GM23338 (cell line): Measurements from ENCODE around the gene OR52R1. TPM values are rescaled to one million over a fixed set of nuclear protein-coding genes. Genes with fewer than 3 reads are reported as not detected.

Experiments used
- ATAC-seq: fragments of 200-7000 bp; cut with Tn5 transposase; 3 replicates; pipeline ENCODE4 v1.9.1; 2020
- DNase-seq: peaks from one replicate; pipeline ENCODE4 v3.0.0-alpha.2; 2015; ENCODE audit warnings: low spot score
- H2AFZ ChIP-seq: fragments of 200-600 bp; sonication (generic); 2 replicates; pipeline ENCODE4 v1.8.0; 2016; ENCODE audit warnings: antibody characterized with exemption, mild to moderate bottlenecking, moderate library complexity
- H3F3A ChIP-seq: fragments of 200-600 bp; sonication (generic); replicated peaks from 2 replicates; pipeline ENCODE4 v1.8.0; 2017; ENCODE audit warnings: antibody characterized with exemption, mixed run types, low read depth
- H3K27ac ChIP-seq: fragments of 200-600 bp; sonication (generic); 2 replicates; pipeline ENCODE4 v1.6.1; 2016; ENCODE audit warnings: low read depth
- H3K27me3 ChIP-seq: fragments of 200-600 bp; sonication (generic); 2 replicates; pipeline ENCODE4 v1.8.0; 2016; ENCODE audit warnings: mild to moderate bottlenecking, mixed run types, moderate library complexity; ENCODE audit not compliant: insufficient read depth
- H3K36me3 ChIP-seq: fragments of 200-600 bp; sonication (generic); 2 replicates; pipeline ENCODE4 v1.8.0; 2016; ENCODE audit warnings: mild to moderate bottlenecking; ENCODE audit not compliant: insufficient read depth
- H3K4me1 ChIP-seq: fragments of 200-600 bp; sonication (generic); 2 replicates; pipeline ENCODE4 v1.8.0; 2016; ENCODE audit warnings: mild to moderate bottlenecking, moderate library complexity; ENCODE audit not compliant: insufficient read depth
- H3K4me2 ChIP-seq: fragments of 200-600 bp; sonication (generic); 2 replicates; pipeline ENCODE4 v1.7.1; 2017; ENCODE audit warnings: mixed run types
- H3K4me3 ChIP-seq: fragments of 200-600 bp; sonication (generic); 2 replicates; pipeline ENCODE4 v1.6.1; 2016; ENCODE audit warnings: mixed run types
- H3K79me2 ChIP-seq: fragments of 200-600 bp; sonication (generic); replicated peaks from 2 replicates; pipeline ENCODE4 v1.8.0; 2017; ENCODE audit warnings: mild to moderate bottlenecking; ENCODE audit not compliant: insufficient read depth
- H3K9me2 ChIP-seq: fragments of 200-600 bp; sonication (generic); 2 replicates; pipeline ENCODE4 v1.8.0; 2017; ENCODE audit not compliant: insufficient read depth
- H4K20me1 ChIP-seq: fragments of 200-600 bp; sonication (generic); replicated peaks from 2 replicates; pipeline ENCODE4 v1.8.0; 2017; ENCODE audit warnings: mild to moderate bottlenecking; ENCODE audit not compliant: insufficient read depth
- H3K27ac Mint-ChIP-seq: 2 replicates; pipeline ENCODE4 v1.8.0; 2020; ENCODE audit warnings: inconsistent platforms, mild to moderate bottlenecking, moderate library complexity, mixed read lengths
- H3K27me3 Mint-ChIP-seq: 3 replicates; pipeline ENCODE4 v1.8.0; 2022; ENCODE audit warnings: low read depth, mild to moderate bottlenecking, moderate library complexity, mixed read lengths, inconsistent platforms; ENCODE audit not compliant: insufficient read depth, poor library complexity
- H3K36me3 Mint-ChIP-seq: 3 replicates; pipeline ENCODE4 v1.8.0; 2021; ENCODE audit warnings: low read depth, mild to moderate bottlenecking, inconsistent platforms, moderate library complexity, mixed read lengths
- H3K4me1 Mint-ChIP-seq: 3 replicates; pipeline ENCODE4 v1.8.0; 2020; ENCODE audit warnings: mild to moderate bottlenecking, inconsistent platforms, mixed read lengths
- H3K4me3 Mint-ChIP-seq: 3 replicates; pipeline ENCODE4 v1.8.0; 2021; ENCODE audit warnings: moderate library complexity, mild to moderate bottlenecking, inconsistent platforms, mixed read lengths
- H3K9me3 Mint-ChIP-seq: 3 replicates; pipeline ENCODE4 v1.8.0; 2020; ENCODE audit warnings: moderate library complexity, mild to moderate bottlenecking, inconsistent platforms, mixed read lengths
- CREB1 ChIP-seq: fragments of 250-450 bp; sonication (Bioruptor Pico); IDR thresholded peaks from 2 replicates; pipeline ENCODE4 v1.5.0; 2020; ENCODE audit warnings: low read depth, mild to moderate bottlenecking, moderate library complexity
- ETS1 ChIP-seq: IDR thresholded peaks from 2 replicates; pipeline ENCODE4 v1.6.1; 2016; ENCODE audit warnings: antibody characterized with exemption
- EZH2 ChIP-seq: fragments of 200-600 bp; sonication (generic); IDR thresholded peaks from one replicate; pipeline ENCODE4 v1.8.0; 2017; ENCODE audit warnings: antibody characterized with exemption, mild to moderate bottlenecking, low read depth; ENCODE audit not compliant: unreplicated experiment
- EZH2phosphoT487 ChIP-seq: fragments of 200-600 bp; sonication (generic); IDR thresholded peaks from one replicate; pipeline ENCODE4 v1.8.1; 2018; ENCODE audit warnings: antibody characterized with exemption; ENCODE audit not compliant: unreplicated experiment
- JUNB ChIP-seq: IDR thresholded peaks from one replicate; pipeline ENCODE4 v1.6.1; 2016; ENCODE audit warnings: antibody characterized with exemption; ENCODE audit not compliant: unreplicated experiment
- POLR2AphosphoS5 ChIP-seq: IDR thresholded peaks from 2 replicates; pipeline ENCODE4 v1.6.1; 2016; ENCODE audit warnings: antibody characterized with exemption, low read depth
- STAT1 ChIP-seq: IDR thresholded peaks from one replicate; pipeline ENCODE4 v1.6.1; 2016; ENCODE audit warnings: antibody characterized with exemption; ENCODE audit not compliant: unreplicated experiment
- ZNF114 ChIP-seq: fragments of 250-450 bp; sonication (Bioruptor Pico); IDR thresholded peaks from 2 replicates; pipeline ENCODE4 v1.5.0; 2020; ENCODE audit warnings: mild to moderate bottlenecking, moderate library complexity
- ZNF331 ChIP-seq: fragments of 250-450 bp; sonication (Bioruptor Pico); IDR thresholded peaks from 2 replicates; pipeline ENCODE4 v1.5.0; 2020; ENCODE audit warnings: low read depth, mild to moderate bottlenecking, moderate library complexity
- polyA plus RNA-seq: library from polyadenylated mRNA; unstranded; fragments of >200 nt; fragmentation: Nextera tagmentation; extraction: Ambion mirVana; gene quantifications from 2 replicates; pipeline ENCODE4 v1.2.1, GENCODE V29; 2016
- total RNA-seq: library from RNA; depleted of rRNA; stranded (reverse); fragments of >200 nt; shearing (Covaris generic); gene quantifications from 2 replicates; pipeline ENCODE4 v1.2.3, GENCODE V29; 2014
- TF ChIP-seq, protein P1 (sequence below), 2 experiments: fragments of 200-600 bp in 1 of 2; sonication (generic) in 1 of 2; conservative IDR thresholded peaks; 2 replicates each; pipeline versions ENCODE4 v1.5.1 to v1.6.1; 2016 to 2017; ENCODE audit warnings: antibody characterized with exemption in 2 of 2, low read depth in 2 of 2, mild to moderate bottlenecking in 2 of 2, moderate library complexity in 1 of 2
- TF ChIP-seq, protein P2 (sequence below): IDR thresholded peaks from one replicate; pipeline ENCODE4 v1.6.1; 2018; ENCODE audit warnings: antibody characterized with exemption; ENCODE audit not compliant: unreplicated experiment
- TF ChIP-seq, protein P3 (sequence below): fragments of 250-450 bp; sonication (Bioruptor Pico); IDR thresholded peaks from 2 replicates; pipeline ENCODE4 v1.5.0; 2020; ENCODE audit warnings: mild to moderate bottlenecking, moderate library complexity

The OR52R1 gene
- total and polyA plus RNA-seq, 2 experiments from 2014 or later: not detected

GRCh38 chr11:4839851-4840549 lies 35.8 kb upstream of the OR52R1 start:
- Histone ChIP-seq H3K4me2 (no peak overlapping the region), H3K4me3 (no peak overlapping the region), H4K20me1 (no peaks in the 10 kb centered on the region), H3K79me2 (no peaks in the 10 kb centered on the region), H3F3A (no peaks in the 10 kb centered on the region), H3K4me1 (no peaks in the 10 kb centered on the region), H3K36me3 (no peaks in the 10 kb centered on the region; the same call in 1 of the 2 replicates), H3K9me2 (0 out of 2 replicates have a peak, but pooled peaks cover 3% of the 10 kb centered on the region), H2AFZ (no peak overlapping the region), H3K27ac (no peak overlapping the region), H3K27me3 (no peaks in the 10 kb centered on the region)
- H3K4me1 Mint-ChIP-seq: no peaks in the 10 kb centered on the region
- TF ChIP-seq ETS1: no peak
- TF ChIP-seq CREB1 (CRISPR knock-in tag): no peak
- TF ChIP-seq, protein P1, sequence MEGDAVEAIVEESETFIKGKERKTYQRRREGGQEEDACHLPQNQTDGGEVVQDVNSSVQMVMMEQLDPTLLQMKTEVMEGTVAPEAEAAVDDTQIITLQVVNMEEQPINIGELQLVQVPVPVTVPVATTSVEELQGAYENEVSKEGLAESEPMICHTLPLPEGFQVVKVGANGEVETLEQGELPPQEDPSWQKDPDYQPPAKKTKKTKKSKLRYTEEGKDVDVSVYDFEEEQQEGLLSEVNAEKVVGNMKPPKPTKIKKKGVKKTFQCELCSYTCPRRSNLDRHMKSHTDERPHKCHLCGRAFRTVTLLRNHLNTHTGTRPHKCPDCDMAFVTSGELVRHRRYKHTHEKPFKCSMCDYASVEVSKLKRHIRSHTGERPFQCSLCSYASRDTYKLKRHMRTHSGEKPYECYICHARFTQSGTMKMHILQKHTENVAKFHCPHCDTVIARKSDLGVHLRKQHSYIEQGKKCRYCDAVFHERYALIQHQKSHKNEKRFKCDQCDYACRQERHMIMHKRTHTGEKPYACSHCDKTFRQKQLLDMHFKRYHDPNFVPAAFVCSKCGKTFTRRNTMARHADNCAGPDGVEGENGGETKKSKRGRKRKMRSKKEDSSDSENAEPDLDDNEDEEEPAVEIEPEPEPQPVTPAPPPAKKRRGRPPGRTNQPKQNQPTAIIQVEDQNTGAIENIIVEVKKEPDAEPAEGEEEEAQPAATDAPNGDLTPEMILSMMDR (conservative IDR thresholded peaks at IDR 0.05; ENCODE audit: low read depth in 2 of 2): no peak
- no peak for TF ChIP-seq JUNB
- TF ChIP-seq ZNF114 (CRISPR knock-in tag): no peak
- no peak for TF ChIP-seq EZH2phosphoT487
- TF ChIP-seq, protein P2, sequence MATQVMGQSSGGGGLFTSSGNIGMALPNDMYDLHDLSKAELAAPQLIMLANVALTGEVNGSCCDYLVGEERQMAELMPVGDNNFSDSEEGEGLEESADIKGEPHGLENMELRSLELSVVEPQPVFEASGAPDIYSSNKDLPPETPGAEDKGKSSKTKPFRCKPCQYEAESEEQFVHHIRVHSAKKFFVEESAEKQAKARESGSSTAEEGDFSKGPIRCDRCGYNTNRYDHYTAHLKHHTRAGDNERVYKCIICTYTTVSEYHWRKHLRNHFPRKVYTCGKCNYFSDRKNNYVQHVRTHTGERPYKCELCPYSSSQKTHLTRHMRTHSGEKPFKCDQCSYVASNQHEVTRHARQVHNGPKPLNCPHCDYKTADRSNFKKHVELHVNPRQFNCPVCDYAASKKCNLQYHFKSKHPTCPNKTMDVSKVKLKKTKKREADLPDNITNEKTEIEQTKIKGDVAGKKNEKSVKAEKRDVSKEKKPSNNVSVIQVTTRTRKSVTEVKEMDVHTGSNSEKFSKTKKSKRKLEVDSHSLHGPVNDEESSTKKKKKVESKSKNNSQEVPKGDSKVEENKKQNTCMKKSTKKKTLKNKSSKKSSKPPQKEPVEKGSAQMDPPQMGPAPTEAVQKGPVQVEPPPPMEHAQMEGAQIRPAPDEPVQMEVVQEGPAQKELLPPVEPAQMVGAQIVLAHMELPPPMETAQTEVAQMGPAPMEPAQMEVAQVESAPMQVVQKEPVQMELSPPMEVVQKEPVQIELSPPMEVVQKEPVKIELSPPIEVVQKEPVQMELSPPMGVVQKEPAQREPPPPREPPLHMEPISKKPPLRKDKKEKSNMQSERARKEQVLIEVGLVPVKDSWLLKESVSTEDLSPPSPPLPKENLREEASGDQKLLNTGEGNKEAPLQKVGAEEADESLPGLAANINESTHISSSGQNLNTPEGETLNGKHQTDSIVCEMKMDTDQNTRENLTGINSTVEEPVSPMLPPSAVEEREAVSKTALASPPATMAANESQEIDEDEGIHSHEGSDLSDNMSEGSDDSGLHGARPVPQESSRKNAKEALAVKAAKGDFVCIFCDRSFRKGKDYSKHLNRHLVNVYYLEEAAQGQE: no peak
- TF ChIP-seq POLR2AphosphoS5: no peak
- no peak for TF ChIP-seq ZNF331 (CRISPR knock-in tag)
- TF ChIP-seq, protein P3, sequence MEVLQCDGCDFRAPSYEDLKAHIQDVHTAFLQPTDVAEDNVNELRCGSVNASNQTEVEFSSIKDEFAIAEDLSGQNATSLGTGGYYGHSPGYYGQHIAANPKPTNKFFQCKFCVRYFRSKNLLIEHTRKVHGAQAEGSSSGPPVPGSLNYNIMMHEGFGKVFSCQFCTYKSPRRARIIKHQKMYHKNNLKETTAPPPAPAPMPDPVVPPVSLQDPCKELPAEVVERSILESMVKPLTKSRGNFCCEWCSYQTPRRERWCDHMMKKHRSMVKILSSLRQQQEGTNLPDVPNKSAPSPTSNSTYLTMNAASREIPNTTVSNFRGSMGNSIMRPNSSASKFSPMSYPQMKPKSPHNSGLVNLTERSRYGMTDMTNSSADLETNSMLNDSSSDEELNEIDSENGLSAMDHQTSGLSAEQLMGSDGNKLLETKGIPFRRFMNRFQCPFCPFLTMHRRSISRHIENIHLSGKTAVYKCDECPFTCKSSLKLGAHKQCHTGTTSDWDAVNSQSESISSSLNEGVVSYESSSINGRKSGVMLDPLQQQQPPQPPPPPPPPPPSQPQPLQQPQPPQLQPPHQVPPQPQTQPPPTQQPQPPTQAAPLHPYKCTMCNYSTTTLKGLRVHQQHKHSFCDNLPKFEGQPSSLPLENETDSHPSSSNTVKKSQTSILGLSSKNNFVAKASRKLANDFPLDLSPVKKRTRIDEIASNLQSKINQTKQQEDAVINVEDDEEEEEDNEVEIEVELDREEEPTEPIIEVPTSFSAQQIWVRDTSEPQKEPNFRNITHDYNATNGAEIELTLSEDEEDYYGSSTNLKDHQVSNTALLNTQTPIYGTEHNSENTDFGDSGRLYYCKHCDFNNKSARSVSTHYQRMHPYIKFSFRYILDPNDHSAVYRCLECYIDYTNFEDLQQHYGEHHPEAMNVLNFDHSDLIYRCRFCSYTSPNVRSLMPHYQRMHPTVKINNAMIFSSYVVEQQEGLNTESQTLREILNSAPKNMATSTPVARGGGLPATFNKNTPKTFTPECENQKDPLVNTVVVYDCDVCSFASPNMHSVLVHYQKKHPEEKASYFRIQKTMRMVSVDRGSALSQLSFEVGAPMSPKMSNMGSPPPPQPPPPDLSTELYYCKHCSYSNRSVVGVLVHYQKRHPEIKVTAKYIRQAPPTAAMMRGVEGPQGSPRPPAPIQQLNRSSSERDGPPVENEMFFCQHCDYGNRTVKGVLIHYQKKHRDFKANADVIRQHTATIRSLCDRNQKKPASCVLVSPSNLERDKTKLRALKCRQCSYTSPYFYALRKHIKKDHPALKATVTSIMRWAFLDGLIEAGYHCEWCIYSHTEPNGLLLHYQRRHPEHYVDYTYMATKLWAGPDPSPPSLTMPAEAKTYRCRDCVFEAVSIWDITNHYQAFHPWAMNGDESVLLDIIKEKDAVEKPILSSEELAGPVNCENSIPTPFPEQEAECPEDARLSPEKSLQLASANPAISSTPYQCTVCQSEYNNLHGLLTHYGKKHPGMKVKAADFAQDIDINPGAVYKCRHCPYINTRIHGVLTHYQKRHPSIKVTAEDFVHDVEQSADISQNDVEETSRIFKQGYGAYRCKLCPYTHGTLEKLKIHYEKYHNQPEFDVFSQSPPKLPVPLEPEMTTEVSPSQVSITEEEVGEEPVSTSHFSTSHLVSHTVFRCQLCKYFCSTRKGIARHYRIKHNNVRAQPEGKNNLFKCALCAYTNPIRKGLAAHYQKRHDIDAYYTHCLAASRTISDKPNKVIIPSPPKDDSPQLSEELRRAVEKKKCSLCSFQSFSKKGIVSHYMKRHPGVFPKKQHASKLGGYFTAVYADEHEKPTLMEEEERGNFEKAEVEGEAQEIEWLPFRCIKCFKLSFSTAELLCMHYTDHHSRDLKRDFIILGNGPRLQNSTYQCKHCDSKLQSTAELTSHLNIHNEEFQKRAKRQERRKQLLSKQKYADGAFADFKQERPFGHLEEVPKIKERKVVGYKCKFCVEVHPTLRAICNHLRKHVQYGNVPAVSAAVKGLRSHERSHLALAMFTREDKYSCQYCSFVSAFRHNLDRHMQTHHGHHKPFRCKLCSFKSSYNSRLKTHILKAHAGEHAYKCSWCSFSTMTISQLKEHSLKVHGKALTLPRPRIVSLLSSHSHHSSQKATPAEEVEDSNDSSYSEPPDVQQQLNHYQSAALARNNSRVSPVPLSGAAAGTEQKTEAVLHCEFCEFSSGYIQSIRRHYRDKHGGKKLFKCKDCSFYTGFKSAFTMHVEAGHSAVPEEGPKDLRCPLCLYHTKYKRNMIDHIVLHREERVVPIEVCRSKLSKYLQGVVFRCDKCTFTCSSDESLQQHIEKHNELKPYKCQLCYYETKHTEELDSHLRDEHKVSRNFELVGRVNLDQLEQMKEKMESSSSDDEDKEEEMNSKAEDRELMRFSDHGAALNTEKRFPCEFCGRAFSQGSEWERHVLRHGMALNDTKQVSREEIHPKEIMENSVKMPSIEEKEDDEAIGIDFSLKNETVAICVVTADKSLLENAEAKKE (CRISPR knock-in tag): no peak
- TF ChIP-seq EZH2: no peak
- TF ChIP-seq STAT1: no peak
- ATAC-seq: peak; percentile 67
- H3K9me3 Mint-ChIP-seq: 0 out of 3 replicates have a peak, but pooled peaks cover 4% of the 10 kb centered on the region
- DNase-seq: peak; percentile 13
- no peaks in the 10 kb centered on the region; the same call in 2 of the 3 replicates for H3K36me3 Mint-ChIP-seq
- H3K27ac Mint-ChIP-seq: no peak overlapping the region
- no peak overlapping the region for H3K4me3 Mint-ChIP-seq
- H3K27me3 Mint-ChIP-seq: no peaks in the 10 kb centered on the region
